IMR-90 (cell line): ENCODE data around the gene CAMK2N1. TPM values are rescaled to one million over a fixed set of nuclear protein-coding genes. Genes with fewer than 3 reads are reported as not detected.

Source experiments
- ATAC-seq: fragments of 200-7000 bp; cut with Tn5 transposase; 2 replicates; pipeline ENCODE4 v1.9.1; 2020; ENCODE audit warnings: low read depth, mild to moderate bottlenecking, moderate library complexity
- BruUV-seq: library from RNA; stranded (reverse); fragments of 400-500 nt; replicated peaks from 2 replicates; lab custom pipeline; 2021; lab: Mats Ljungman, UMichigan
- CTCF ChIA-PET: fragments of 300-600 bp; formaldehyde crosslinking; extraction: SDS; loops from one replicate; lab custom pipeline; 2021; ENCODE audit warnings: antibody characterized with exemption; lab: Yijun Ruan, JAX
- POLR2A ChIA-PET: fragments of 300-600 bp; sonication (Branson Sonifier 250); formaldehyde crosslinking; loops from one replicate; lab custom pipeline; 2022; ENCODE audit warnings: antibody characterized with exemption; ENCODE audit not compliant: unreplicated experiment; lab: Charles Lee
- DNase-seq: peaks from one replicate; pipeline ENCODE4 v3.0.0; 2013
- H2AFZ ChIP-seq: replicated peaks from 2 replicates; pipeline ENCODE3; 2013; ENCODE audit warnings: low read length, mild to moderate bottlenecking; ENCODE audit not compliant: poor library complexity
- H2AK5ac ChIP-seq: 2 replicates; pipeline ENCODE4 v1.6.1; 2013; ENCODE audit warnings: low read depth, low read length, inconsistent platforms
- H2AK9ac ChIP-seq: replicated peaks from 2 replicates; pipeline ENCODE3; 2013; ENCODE audit warnings: mild to moderate bottlenecking, low read depth, low read length, moderate library complexity; ENCODE audit not compliant: poor library complexity
- H2BK120ac ChIP-seq: 2 replicates; pipeline ENCODE4 v1.6.1; 2013; ENCODE audit warnings: low read depth, low read length, inconsistent platforms
- H2BK15ac ChIP-seq: 3 replicates; pipeline ENCODE4 v1.6.1; 2013; ENCODE audit warnings: low read depth, low read length, inconsistent platforms
- H2BK20ac ChIP-seq: 2 replicates; pipeline ENCODE4 v1.6.1; 2013; ENCODE audit warnings: low read depth, mild to moderate bottlenecking, inconsistent platforms, low read length, moderate library complexity
- H2BK5ac ChIP-seq: 2 replicates; pipeline ENCODE4 v1.6.1; 2013; ENCODE audit warnings: mild to moderate bottlenecking, low read depth, low read length, inconsistent platforms; ENCODE audit not compliant: poor library complexity, severe bottlenecking
- H3K14ac ChIP-seq: replicated peaks from 2 replicates; pipeline ENCODE4 v1.6.1; 2013; ENCODE audit warnings: low read depth, low read length, inconsistent platforms
- H3K18ac ChIP-seq: 2 replicates; pipeline ENCODE4 v1.6.1; 2013; ENCODE audit warnings: low read depth, low read length, control low read depth
- H3K23ac ChIP-seq: 2 replicates; pipeline ENCODE4 v1.6.1; 2013; ENCODE audit warnings: low read depth, low read length, inconsistent platforms
- H3K27ac ChIP-seq: 2 replicates; pipeline ENCODE4 v1.5.1; 2013; ENCODE audit warnings: mild to moderate bottlenecking, control low read depth, low read length; ENCODE audit not compliant: insufficient read depth
- H3K27me3 ChIP-seq: 2 replicates; pipeline ENCODE4 v1.6.1; 2013; ENCODE audit warnings: low read length; ENCODE audit not compliant: control insufficient read depth, insufficient read depth
- H3K36me3 ChIP-seq: 2 replicates; pipeline ENCODE4 v1.6.1; 2013; ENCODE audit warnings: low read length, mixed read lengths; ENCODE audit not compliant: control insufficient read depth, insufficient read depth
- H3K4ac ChIP-seq: 2 replicates; pipeline ENCODE4 v1.6.1; 2013; ENCODE audit warnings: low read depth, low read length, inconsistent platforms
- H3K4me1 ChIP-seq: 2 replicates; pipeline ENCODE4 v1.6.1; 2013; ENCODE audit warnings: low read length, mixed read lengths; ENCODE audit not compliant: control insufficient read depth, insufficient read depth
- H3K4me2 ChIP-seq: 2 replicates; pipeline ENCODE4 v1.6.1; 2013; ENCODE audit warnings: low read depth, mild to moderate bottlenecking, control low read depth, low read length, moderate library complexity
- H3K4me3 ChIP-seq: 2 replicates; pipeline ENCODE4 v1.5.1; 2013; ENCODE audit warnings: low read depth, mild to moderate bottlenecking, control low read depth, low read length, moderate library complexity; ENCODE audit not compliant: insufficient read depth
- H3K56ac ChIP-seq: 2 replicates; pipeline ENCODE4 v1.6.1; 2013; ENCODE audit warnings: low read length, inconsistent platforms; ENCODE audit not compliant: insufficient read depth; ENCODE audit errors: extremely low read depth
- H3K79me1 ChIP-seq, 2 experiments: 2 replicates each; pipeline ENCODE4 v1.6.1; 2013; ENCODE audit warnings: low read length in 2 of 2, inconsistent platforms in 1 of 2, low read depth in 1 of 2
- H3K9ac ChIP-seq: 2 replicates; pipeline ENCODE4 v1.6.1; 2013; ENCODE audit warnings: low read depth, low read length, control low read depth
- H3K9me1 ChIP-seq: 2 replicates; pipeline ENCODE4 v1.6.1; 2013; ENCODE audit warnings: low read length, inconsistent platforms; ENCODE audit not compliant: insufficient read depth
- H3K9me3 ChIP-seq: 2 replicates; pipeline ENCODE4 v1.6.1; 2013; ENCODE audit warnings: low read length; ENCODE audit not compliant: control insufficient read depth, insufficient read depth
- H4K20me1 ChIP-seq: 2 replicates; pipeline ENCODE4 v1.6.1; 2013; ENCODE audit warnings: low read length, inconsistent platforms; ENCODE audit not compliant: insufficient read depth
- H4K5ac ChIP-seq: 2 replicates; pipeline ENCODE4 v1.6.1; 2013; ENCODE audit warnings: mild to moderate bottlenecking, low read depth, low read length, control low read depth
- H4K8ac ChIP-seq, 2 experiments: 2 replicates each; pipeline ENCODE4 v1.6.1; 2013; ENCODE audit warnings: low read depth in 2 of 2, low read length in 2 of 2, control low read depth in 1 of 2, inconsistent platforms in 1 of 2
- H4K91ac ChIP-seq: 2 replicates; pipeline ENCODE4 v1.6.1; 2013; ENCODE audit warnings: low read depth, low read length, inconsistent platforms; ENCODE audit not compliant: insufficient read depth
- MAFK ChIP-seq: IDR thresholded peaks from 2 replicates; pipeline ENCODE4 v1.6.1; 2012; ENCODE audit warnings: low read depth, low read length, improper control_type of control experiment
- WGBS, 2 experiments: methylation state at CpG; one replicate each; pipeline versions ENCODE4 v1.1.5 to v1.1.7; 2013; ENCODE audit warnings: missing lambda C conversion rate in 2 of 2; ENCODE audit not compliant: insufficient read length in 1 of 2; ENCODE audit errors: extremely low coverage in 2 of 2; 5-methylcytosine and 5-hydroxymethylcytosine counted together
- dilution Hi-C: fragments of 300-500 bp; cut with HindIII; formaldehyde crosslinking; loops from one replicate; pipeline ENCODE4 v1.14.3; 2018; ENCODE audit warnings: low sequenced_read_pairs; ENCODE audit not compliant: unreplicated experiment
- in situ Hi-C: fragments of 300-500 bp; cut with MboI; formaldehyde crosslinking; loops from 3 replicates; pipeline ENCODE4 v1.14.3; 2019; ENCODE audit warnings: low sequenced_read_pairs, inconsistent platforms, mixed read lengths
- intact Hi-C: fragments of 100-400 bp; cut with micrococcal nuclease; formaldehyde crosslinking; loops from 2 replicates; pipeline ENCODE4 v1.10.0; 2022
- polyA plus RNA-seq, 3 experiments: library from polyadenylated mRNA; depleted of rRNA; stranded (reverse); fragments of >200 nt; gene quantifications; 2 replicates each; pipeline ENCODE4 v1.2.3, GENCODE V29; 2012; ENCODE audit warnings: low replicate concordance in 1 of 3
- total RNA-seq: library from RNA; depleted of rRNA; stranded (reverse); fragments of >200 nt; gene quantifications from 2 replicates; pipeline ENCODE4 v1.2.3, GENCODE V29; 2012

Gene CAMK2N1
- total and polyA plus RNA-seq, 2 of the 4 experiments (the other 2 are of a cell fraction), result 10.2 to 44.4 TPM

- Histone ChIP-seq H2AK9ac (no peak overlapping the region), H2BK15ac (no peak overlapping the region), H3K18ac (no peak overlapping the region), H3K4ac (no peak overlapping the region; the same call in 1 of the 2 replicates), H3K23ac (peak overlapping the region; percentile 34; the same call in 1 of the 2 replicates), H3K27me3 (peaks cover 9% of the 10 kb centered on the region), H3K9me1 (peaks cover 14% of the 10 kb centered on the region), H4K20me1 (no peaks in the 10 kb centered on the region), H4K5ac (no peak overlapping the region), H2AK5ac (no peak overlapping the region), H3K14ac (peak overlapping the region; percentile 61), H2AFZ (peak overlapping the region; percentile 38), H2BK20ac (no peak overlapping the region), H3K9ac (no peak overlapping the region), H3K56ac (no peak overlapping the region), H2BK5ac (no peak overlapping the region), H3K4me2 (peak overlapping the region; percentile 6; the same call in 1 of the 2 replicates), H3K79me1 (peaks cover 6 to 17% of the 10 kb centered on the region in 2 experiments; a peak in 3 of 4 replicates), H3K4me1 (peaks cover 10% of the 10 kb centered on the region), H3K27ac (no peak overlapping the region), H4K91ac (no peak overlapping the region; the same call in 1 of the 2 replicates), H3K9me3 (no peaks in the 10 kb centered on the region), H3K4me3 (no peak overlapping the region), H2BK120ac (no peak overlapping the region), H4K8ac (peak overlapping the region in 1 of 2 experiments; percentile 49; a peak in 1 of 4 replicates), H3K36me3 (no peaks in the 10 kb centered on the region)
- DNase-seq, result peak; percentile 49
- intact Hi-C loops, result no loop called here
- ATAC-seq, result peak; percentile 45
- WGBS, 2 experiments, result 24% methylated on average over 14 of the region's 28 CpGs; no CpG with 5 or more reads in 1 of the 2 experiments
- in situ Hi-C loops, result no loop called here
- ChIA-PET POLR2A (no interaction called here), CTCF (no interaction called here)
- TF ChIP-seq MAFK, result no peak
- dilution Hi-C loops, result no loop called here
- BruUV-seq, result no TSS peak
Observed at GRCh38 chr1:20472860-20473711, 12.9 kb downstream of the CAMK2N1 start.
